ENCODE results near the gene PPM1G. TPM values are rescaled to one million over a fixed set of nuclear protein-coding genes. Genes with fewer than 3 reads are reported as not detected.

The PPM1G gene
- total RNA-seq, 1 donor from 2014 or later = 121 TPM

- TF ChIP-seq CTCF (IDR thresholded peaks at IDR 0.05; ENCODE audit: insufficient read depth, low read length, poor library complexity, severe bottlenecking) = no peak
- peaks cover under 1% of the 10 kb centered on the region for H3K36me3 ChIP-seq (ENCODE audit: control insufficient read depth, insufficient read depth, low read length)
- no peak overlapping the region for H3K4me3 ChIP-seq (ENCODE audit: low read depth, low read length)
Measured at GRCh38 chr2:27381577-27382181, 27.7 kb downstream of the PPM1G start.

GRCh38 chr2:27380626-27381545 lies 28.5 kb downstream of the PPM1G start, which contains the start of gene ZNF513:
TSS of gene ZNF513 (minus strand) at chr2:27380734. CDS start at chr2:27380526, 208 bp downstream.
- H3K36me3 ChIP-seq (ENCODE audit: control insufficient read depth, insufficient read depth, low read length) = peaks cover 4% of the 10 kb centered on the region
- peak within 1 kb of the TSS; percentile 74 for H3K4me3 ChIP-seq (ENCODE audit: low read depth, low read length)
- peak; percentile 64 for DNase-seq (ENCODE audit: low read depth)
- H3K27me3 ChIP-seq (ENCODE audit: control insufficient read depth, insufficient read depth, low read length) = no peaks in the 10 kb centered on the region
- TF ChIP-seq CTCF (IDR thresholded peaks at IDR 0.05; ENCODE audit: insufficient read depth, low read length, poor library complexity, severe bottlenecking) = no peak

More at GRCh38 chr2:27381577-27382181, 27.7 kb downstream of the PPM1G start:
- DNase-seq (ENCODE audit: low read depth) = no peak
- H3K27me3 ChIP-seq (ENCODE audit: control insufficient read depth, insufficient read depth, low read length) = no peaks in the 10 kb centered on the region

DNA sequence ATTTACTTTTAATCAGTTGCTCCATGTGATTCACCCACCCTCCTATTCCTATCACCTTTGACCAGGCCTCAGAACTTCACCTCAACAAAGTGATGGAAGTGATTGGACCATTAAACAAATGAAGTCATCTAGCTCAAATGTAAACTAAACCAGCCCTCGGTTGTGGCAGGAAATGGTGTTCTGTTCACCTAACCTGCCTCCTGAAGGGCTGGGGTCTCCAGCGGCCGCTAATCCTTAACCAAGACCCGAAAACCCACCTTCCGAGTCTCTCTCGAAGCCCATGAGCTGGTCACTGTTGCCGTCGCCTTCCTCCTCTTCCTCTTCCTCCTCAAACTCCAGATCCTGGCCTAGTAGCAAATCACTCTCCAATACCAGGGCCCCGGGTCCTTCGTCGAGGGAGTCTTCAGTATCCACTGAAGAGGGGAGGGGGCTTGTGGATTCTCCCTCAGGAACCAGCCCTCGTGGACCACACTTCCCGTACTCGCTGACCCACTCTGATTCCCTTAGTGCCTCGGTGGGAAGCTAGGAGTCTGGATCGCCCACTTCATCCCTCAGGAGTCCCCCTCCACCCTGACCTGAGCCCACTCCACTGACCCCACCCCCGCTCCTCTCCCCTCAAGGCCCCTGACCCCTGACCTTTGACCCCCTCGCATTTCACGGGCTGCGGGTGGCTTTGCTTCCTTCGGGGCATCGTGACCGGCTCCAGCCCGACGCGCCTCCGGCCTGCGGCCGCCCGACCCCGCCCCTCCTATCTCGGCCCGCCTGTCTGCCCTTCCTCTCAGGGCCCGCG lies 29.4 kb downstream of the PPM1G start:
- DNase-seq (ENCODE audit: low read depth) = no peak
- Histone ChIP-seq H3K36me3 (ENCODE audit: control insufficient read depth, insufficient read depth, low read length) (peaks cover 4% of the 10 kb centered on the region), H3K4me3 (ENCODE audit: low read depth, low read length) (peak overlapping the region; percentile 74), H3K27me3 (ENCODE audit: control insufficient read depth, insufficient read depth, low read length) (no peaks in the 10 kb centered on the region)
- TF ChIP-seq CTCF (IDR thresholded peaks at IDR 0.05; ENCODE audit: insufficient read depth, low read length, poor library complexity, severe bottlenecking) = no peak

DNA sequence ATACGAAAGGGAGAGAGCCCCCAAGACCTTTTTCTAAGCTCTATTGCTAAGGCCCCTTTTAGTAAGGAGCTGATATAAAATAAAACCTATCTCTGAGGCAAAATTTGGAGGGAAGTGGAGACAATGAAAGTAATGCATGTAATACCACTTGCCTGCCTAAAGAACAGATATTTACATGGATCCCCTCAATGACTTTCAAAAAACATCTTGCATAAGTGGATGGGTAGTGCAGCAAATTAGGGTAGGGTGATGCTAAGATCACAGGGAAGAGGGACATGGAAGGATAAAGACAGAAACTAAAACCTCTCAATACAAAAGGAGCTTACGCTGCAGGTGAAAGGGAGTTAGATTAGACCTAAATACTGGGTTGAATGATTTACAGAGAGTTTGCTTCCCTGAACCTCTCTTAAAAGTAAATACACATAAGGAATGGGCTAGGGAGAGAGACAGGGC lies 30.0 kb downstream of the PPM1G start:
- Histone ChIP-seq H3K4me3 (ENCODE audit: low read depth, low read length) (peak overlapping the region; percentile 74), H3K36me3 (ENCODE audit: control insufficient read depth, insufficient read depth, low read length) (peaks cover 4% of the 10 kb centered on the region), H3K27me3 (ENCODE audit: control insufficient read depth, insufficient read depth, low read length) (no peaks in the 10 kb centered on the region)
- DNase-seq (ENCODE audit: low read depth) = no peak
- TF ChIP-seq CTCF (IDR thresholded peaks at IDR 0.05; ENCODE audit: insufficient read depth, low read length, poor library complexity, severe bottlenecking) = no peak

- Histone ChIP-seq H3K27me3 (ENCODE audit: control insufficient read depth, insufficient read depth, low read length) (no peaks in the 10 kb centered on the region), H3K36me3 (ENCODE audit: control insufficient read depth, insufficient read depth, low read length) (peaks cover 4% of the 10 kb centered on the region), H3K4me3 (ENCODE audit: low read depth, low read length) (no peak overlapping the region)
- TF ChIP-seq CTCF (IDR thresholded peaks at IDR 0.05; ENCODE audit: insufficient read depth, low read length, poor library complexity, severe bottlenecking) = no peak
- DNase-seq (ENCODE audit: low read depth) = no peak
Measured at GRCh38 chr2:27378809-27379290, 30.5 kb downstream of the PPM1G start.

All from kidney epithelial cell (primary cell).